GM23338 (cell line): ENCODE measurements around the gene TMEM212. TPM values are rescaled to one million over a fixed set of nuclear protein-coding genes. Genes with fewer than 3 reads are reported as not detected.

Experiments used
- ATAC-seq: fragments of 200-7000 bp; cut with Tn5 transposase; 3 replicates; pipeline ENCODE4 v1.9.1; 2020
- DNase-seq: peaks from one replicate; pipeline ENCODE4 v3.0.0-alpha.2; 2015; ENCODE audit warnings: low spot score
- H2AFZ ChIP-seq: fragments of 200-600 bp; sonication (generic); 2 replicates; pipeline ENCODE4 v1.8.0; 2016; ENCODE audit warnings: antibody characterized with exemption, mild to moderate bottlenecking, moderate library complexity
- H3F3A ChIP-seq: fragments of 200-600 bp; sonication (generic); replicated peaks from 2 replicates; pipeline ENCODE4 v1.8.0; 2017; ENCODE audit warnings: antibody characterized with exemption, mixed run types, low read depth
- H3K27ac ChIP-seq: fragments of 200-600 bp; sonication (generic); 2 replicates; pipeline ENCODE4 v1.6.1; 2016; ENCODE audit warnings: low read depth
- H3K27me3 ChIP-seq: fragments of 200-600 bp; sonication (generic); 2 replicates; pipeline ENCODE4 v1.8.0; 2016; ENCODE audit warnings: mild to moderate bottlenecking, mixed run types, moderate library complexity; ENCODE audit not compliant: insufficient read depth
- H3K36me3 ChIP-seq: fragments of 200-600 bp; sonication (generic); 2 replicates; pipeline ENCODE4 v1.8.0; 2016; ENCODE audit warnings: mild to moderate bottlenecking; ENCODE audit not compliant: insufficient read depth
- H3K4me1 ChIP-seq: fragments of 200-600 bp; sonication (generic); 2 replicates; pipeline ENCODE4 v1.8.0; 2016; ENCODE audit warnings: mild to moderate bottlenecking, moderate library complexity; ENCODE audit not compliant: insufficient read depth
- H3K4me2 ChIP-seq: fragments of 200-600 bp; sonication (generic); 2 replicates; pipeline ENCODE4 v1.7.1; 2017; ENCODE audit warnings: mixed run types
- H3K4me3 ChIP-seq: fragments of 200-600 bp; sonication (generic); 2 replicates; pipeline ENCODE4 v1.6.1; 2016; ENCODE audit warnings: mixed run types
- H3K79me2 ChIP-seq: fragments of 200-600 bp; sonication (generic); replicated peaks from 2 replicates; pipeline ENCODE4 v1.8.0; 2017; ENCODE audit warnings: mild to moderate bottlenecking; ENCODE audit not compliant: insufficient read depth
- H3K9me2 ChIP-seq: fragments of 200-600 bp; sonication (generic); 2 replicates; pipeline ENCODE4 v1.8.0; 2017; ENCODE audit not compliant: insufficient read depth
- H4K20me1 ChIP-seq: fragments of 200-600 bp; sonication (generic); replicated peaks from 2 replicates; pipeline ENCODE4 v1.8.0; 2017; ENCODE audit warnings: mild to moderate bottlenecking; ENCODE audit not compliant: insufficient read depth
- H3K27ac Mint-ChIP-seq: 2 replicates; pipeline ENCODE4 v1.8.0; 2020; ENCODE audit warnings: inconsistent platforms, mild to moderate bottlenecking, moderate library complexity, mixed read lengths
- H3K27me3 Mint-ChIP-seq: 3 replicates; pipeline ENCODE4 v1.8.0; 2022; ENCODE audit warnings: low read depth, mild to moderate bottlenecking, moderate library complexity, mixed read lengths, inconsistent platforms; ENCODE audit not compliant: insufficient read depth, poor library complexity
- H3K36me3 Mint-ChIP-seq: 3 replicates; pipeline ENCODE4 v1.8.0; 2021; ENCODE audit warnings: low read depth, mild to moderate bottlenecking, inconsistent platforms, moderate library complexity, mixed read lengths
- H3K4me1 Mint-ChIP-seq: 3 replicates; pipeline ENCODE4 v1.8.0; 2020; ENCODE audit warnings: mild to moderate bottlenecking, inconsistent platforms, mixed read lengths
- H3K4me3 Mint-ChIP-seq: 3 replicates; pipeline ENCODE4 v1.8.0; 2021; ENCODE audit warnings: moderate library complexity, mild to moderate bottlenecking, inconsistent platforms, mixed read lengths
- H3K9me3 Mint-ChIP-seq: 3 replicates; pipeline ENCODE4 v1.8.0; 2020; ENCODE audit warnings: moderate library complexity, mild to moderate bottlenecking, inconsistent platforms, mixed read lengths
- CREB1 ChIP-seq: fragments of 250-450 bp; sonication (Bioruptor Pico); IDR thresholded peaks from 2 replicates; pipeline ENCODE4 v1.5.0; 2020; ENCODE audit warnings: low read depth, mild to moderate bottlenecking, moderate library complexity
- CTCF ChIP-seq, 2 experiments: fragments of 200-600 bp in 1 of 2; sonication (generic) in 1 of 2; conservative IDR thresholded peaks; 2 replicates each; pipeline versions ENCODE4 v1.5.1 to v1.6.1; 2016 to 2017; ENCODE audit warnings: antibody characterized with exemption in 2 of 2, low read depth in 2 of 2, mild to moderate bottlenecking in 2 of 2, moderate library complexity in 1 of 2
- ETS1 ChIP-seq: IDR thresholded peaks from 2 replicates; pipeline ENCODE4 v1.6.1; 2016; ENCODE audit warnings: antibody characterized with exemption
- EZH2 ChIP-seq: fragments of 200-600 bp; sonication (generic); IDR thresholded peaks from one replicate; pipeline ENCODE4 v1.8.0; 2017; ENCODE audit warnings: antibody characterized with exemption, mild to moderate bottlenecking, low read depth; ENCODE audit not compliant: unreplicated experiment
- EZH2phosphoT487 ChIP-seq: fragments of 200-600 bp; sonication (generic); IDR thresholded peaks from one replicate; pipeline ENCODE4 v1.8.1; 2018; ENCODE audit warnings: antibody characterized with exemption; ENCODE audit not compliant: unreplicated experiment
- JUNB ChIP-seq: IDR thresholded peaks from one replicate; pipeline ENCODE4 v1.6.1; 2016; ENCODE audit warnings: antibody characterized with exemption; ENCODE audit not compliant: unreplicated experiment
- NANOG ChIP-seq: IDR thresholded peaks from 2 replicates; pipeline ENCODE4 v1.6.1; 2016; ENCODE audit warnings: antibody characterized with exemption, borderline replicate concordance
- POLR2AphosphoS5 ChIP-seq: IDR thresholded peaks from 2 replicates; pipeline ENCODE4 v1.6.1; 2016; ENCODE audit warnings: antibody characterized with exemption, low read depth
- REST ChIP-seq: IDR thresholded peaks from one replicate; pipeline ENCODE4 v1.6.1; 2018; ENCODE audit warnings: antibody characterized with exemption; ENCODE audit not compliant: unreplicated experiment
- STAT1 ChIP-seq: IDR thresholded peaks from one replicate; pipeline ENCODE4 v1.6.1; 2016; ENCODE audit warnings: antibody characterized with exemption; ENCODE audit not compliant: unreplicated experiment
- ZNF114 ChIP-seq: fragments of 250-450 bp; sonication (Bioruptor Pico); IDR thresholded peaks from 2 replicates; pipeline ENCODE4 v1.5.0; 2020; ENCODE audit warnings: mild to moderate bottlenecking, moderate library complexity
- ZNF331 ChIP-seq: fragments of 250-450 bp; sonication (Bioruptor Pico); IDR thresholded peaks from 2 replicates; pipeline ENCODE4 v1.5.0; 2020; ENCODE audit warnings: low read depth, mild to moderate bottlenecking, moderate library complexity
- ZNF462 ChIP-seq: fragments of 250-450 bp; sonication (Bioruptor Pico); IDR thresholded peaks from 2 replicates; pipeline ENCODE4 v1.5.0; 2020; ENCODE audit warnings: mild to moderate bottlenecking, moderate library complexity
- polyA plus RNA-seq: library from polyadenylated mRNA; unstranded; fragments of >200 nt; fragmentation: Nextera tagmentation; extraction: Ambion mirVana; gene quantifications from 2 replicates; pipeline ENCODE4 v1.2.1, GENCODE V29; 2016
- total RNA-seq: library from RNA; depleted of rRNA; stranded (reverse); fragments of >200 nt; shearing (Covaris generic); gene quantifications from 2 replicates; pipeline ENCODE4 v1.2.3, GENCODE V29; 2014

Gene TMEM212
- total and polyA plus RNA-seq, 2 experiments from 2014 or later: not detected

GRCh38 chr3:171836855-171837254, 6.3 kb upstream of the TMEM212 start:
- no peak for ATAC-seq
- peaks cover 16% of the 10 kb centered on the region for H3K4me1 Mint-ChIP-seq

More at GRCh38 chr3:171836855-171837254, 6.3 kb upstream of the TMEM212 start:
- no peaks in the 10 kb centered on the region for H3K36me3 ChIP-seq
- TF ChIP-seq NANOG (no peak), EZH2phosphoT487 (no peak), REST (no peak), ZNF462 (CRISPR knock-in tag) (no peak), STAT1 (no peak), CTCF (conservative IDR thresholded peaks at IDR 0.05; ENCODE audit: low read depth in 2 of 2) (no peak), ZNF114 (no peak), EZH2 (no peak), POLR2AphosphoS5 (no peak), CREB1 (CRISPR knock-in tag) (no peak), JUNB (no peak), ZNF331 (CRISPR knock-in tag) (no peak), ETS1 (no peak)
- no peaks in the 10 kb centered on the region for H4K20me1 ChIP-seq
- H3K79me2 ChIP-seq: no peaks in the 10 kb centered on the region
- Mint-ChIP-seq H3K36me3 (no peaks in the 10 kb centered on the region), H3K27ac (no peak overlapping the region), H3K4me3 (no peak overlapping the region), H3K9me3 (no peaks in the 10 kb centered on the region), H3K27me3 (no peaks in the 10 kb centered on the region)
- DNase-seq: no peak
- no peak overlapping the region for H3K27ac ChIP-seq
- H3K4me1 ChIP-seq: no peaks in the 10 kb centered on the region
- H3K27me3 ChIP-seq: no peaks in the 10 kb centered on the region
- H3K4me3 ChIP-seq: no peak overlapping the region
- no peaks in the 10 kb centered on the region for H3K9me2 ChIP-seq
- no peak overlapping the region for H3K4me2 ChIP-seq
- H2AFZ ChIP-seq: no peak overlapping the region
- H3F3A ChIP-seq: no peaks in the 10 kb centered on the region
